T1000 (cell line): ENCODE results near the gene KMT5B.
A peak's percentile ranks its signal among the peaks of the same experiment; 100 is the strongest.
"Not testable (repeated sequence)": the region's sequence is repeated elsewhere in the genome, so short reads cannot be mapped to it uniquely, and the experiment has no call there.

Experiments
- DNase-seq: peaks from one replicate; lab custom pipeline; 2025; ENCODE audit warnings: mixed read lengths; lab: John Stamatoyannopoulos, UW

KMT5B gene

DNA sequence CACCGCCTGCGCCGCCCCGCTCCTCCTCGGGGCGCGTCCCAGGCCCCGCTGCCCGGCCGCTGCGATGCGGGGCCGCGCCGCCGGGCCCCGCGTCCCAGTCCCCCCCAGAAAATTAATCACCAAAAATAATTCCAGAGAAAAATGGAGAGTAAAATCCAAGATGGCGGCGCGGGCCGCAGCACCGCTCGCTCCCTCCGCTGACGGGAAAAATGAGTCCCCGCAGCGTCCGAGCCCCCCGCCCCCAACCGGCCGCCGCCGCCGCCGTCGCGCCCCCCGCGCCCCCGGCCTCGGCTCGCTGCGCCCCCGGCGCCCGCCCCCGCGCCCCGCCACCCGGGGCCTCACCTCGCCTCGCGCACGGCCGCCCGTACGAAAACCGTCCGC is at the start of gene KMT5B:
Gene KMT5B (minus strand): TSS at position 162 of the 381 bp plus-strand sequence. CDS start 23,220 bp downstream, outside the sequence.
- peak; percentile 62 for DNase-seq

DNA sequence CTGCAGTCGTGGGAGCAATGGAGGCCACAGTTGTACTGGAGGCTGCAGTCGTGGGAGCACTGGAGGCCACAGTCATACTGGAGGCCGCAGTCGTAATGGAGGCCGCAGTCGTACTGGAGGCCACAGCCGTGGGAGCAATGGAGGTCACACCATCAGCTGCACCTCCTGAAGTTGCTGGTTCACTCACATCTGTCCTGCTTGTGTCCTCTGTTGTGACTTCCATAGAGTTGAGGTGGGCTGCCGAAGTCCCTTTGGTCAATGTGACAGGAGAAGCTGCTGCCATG is 49.4 kb upstream of the KMT5B start:
- DNase-seq, result no peak

DNA sequence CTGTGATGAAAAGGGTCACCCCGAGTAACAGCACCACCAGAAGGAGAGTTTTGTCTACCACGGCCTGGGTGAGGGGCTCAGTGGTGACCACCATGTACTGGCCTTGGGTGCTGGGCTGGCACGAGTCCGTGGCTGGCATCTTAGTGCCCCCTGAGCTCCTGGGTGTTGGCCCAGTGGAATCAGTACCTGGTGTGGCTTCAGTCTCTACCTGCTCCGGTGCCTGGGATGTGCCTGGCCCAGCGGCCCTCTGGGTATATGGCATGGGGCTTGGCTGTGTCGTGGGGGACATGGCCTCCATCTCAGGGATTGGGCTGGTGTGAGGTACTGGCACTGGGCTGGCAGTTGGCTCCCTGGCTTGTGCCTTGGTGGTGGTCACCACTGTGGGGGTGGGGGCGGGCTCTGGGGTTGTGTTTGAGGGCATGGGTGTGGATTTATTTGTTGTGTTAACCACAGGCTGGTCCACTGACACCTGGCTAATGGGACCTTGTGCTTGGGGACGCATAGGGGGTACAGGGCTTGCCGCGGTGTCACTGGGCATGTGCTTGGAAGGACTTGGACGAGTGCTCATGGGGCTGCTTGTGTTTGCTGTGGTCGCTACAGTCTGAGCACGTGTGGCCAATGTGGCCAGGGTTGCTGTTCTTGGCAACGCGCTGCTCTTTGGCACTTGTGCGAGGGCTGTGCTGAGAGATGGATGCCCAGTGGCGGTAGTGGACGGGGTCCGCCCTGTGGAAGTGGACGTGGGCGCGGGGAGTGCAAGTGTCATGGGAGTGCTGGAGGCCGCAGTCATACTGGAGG is 48.9 kb upstream of the KMT5B start:
- no peak for DNase-seq

DNA sequence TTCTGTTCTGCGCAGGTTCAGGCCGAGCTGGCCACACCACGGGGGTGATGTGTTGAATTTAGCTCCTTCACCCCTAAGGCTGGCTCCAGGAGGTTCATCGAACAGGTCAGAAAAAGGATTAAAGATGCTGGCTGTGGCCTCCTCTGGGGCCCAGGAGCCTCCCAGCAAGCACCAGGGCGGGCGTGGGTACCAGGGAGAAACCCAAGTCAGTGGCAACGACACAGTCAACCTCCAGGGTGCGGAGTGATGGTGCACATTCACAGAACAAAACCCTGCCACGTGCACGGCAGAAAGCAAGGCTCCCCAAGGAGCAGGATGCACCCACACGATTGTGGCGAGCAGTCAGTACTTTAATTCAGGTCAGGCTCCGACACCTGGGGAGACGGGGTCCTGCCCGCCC is 47.9 kb upstream of the KMT5B start:
- no peak for DNase-seq

DNA sequence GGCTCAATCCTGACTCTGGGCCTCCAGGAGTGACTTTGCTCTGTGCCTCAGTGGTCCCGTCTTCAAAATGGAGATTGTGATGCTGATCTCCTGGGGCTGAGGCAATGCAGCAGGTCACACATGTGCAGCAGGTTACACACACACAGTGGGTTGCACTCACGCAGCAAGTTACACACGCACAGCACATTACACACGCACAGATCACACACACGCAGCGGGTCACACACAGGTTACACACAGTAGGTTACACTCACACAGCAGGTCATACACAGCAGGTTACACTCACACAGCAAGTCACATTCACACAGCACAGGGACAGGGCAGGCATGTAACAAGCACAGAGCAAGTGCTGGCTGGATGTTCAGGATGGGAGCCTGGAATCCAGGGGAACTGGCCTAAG is 47.4 kb upstream of the KMT5B start:
- no peak for DNase-seq

DNA sequence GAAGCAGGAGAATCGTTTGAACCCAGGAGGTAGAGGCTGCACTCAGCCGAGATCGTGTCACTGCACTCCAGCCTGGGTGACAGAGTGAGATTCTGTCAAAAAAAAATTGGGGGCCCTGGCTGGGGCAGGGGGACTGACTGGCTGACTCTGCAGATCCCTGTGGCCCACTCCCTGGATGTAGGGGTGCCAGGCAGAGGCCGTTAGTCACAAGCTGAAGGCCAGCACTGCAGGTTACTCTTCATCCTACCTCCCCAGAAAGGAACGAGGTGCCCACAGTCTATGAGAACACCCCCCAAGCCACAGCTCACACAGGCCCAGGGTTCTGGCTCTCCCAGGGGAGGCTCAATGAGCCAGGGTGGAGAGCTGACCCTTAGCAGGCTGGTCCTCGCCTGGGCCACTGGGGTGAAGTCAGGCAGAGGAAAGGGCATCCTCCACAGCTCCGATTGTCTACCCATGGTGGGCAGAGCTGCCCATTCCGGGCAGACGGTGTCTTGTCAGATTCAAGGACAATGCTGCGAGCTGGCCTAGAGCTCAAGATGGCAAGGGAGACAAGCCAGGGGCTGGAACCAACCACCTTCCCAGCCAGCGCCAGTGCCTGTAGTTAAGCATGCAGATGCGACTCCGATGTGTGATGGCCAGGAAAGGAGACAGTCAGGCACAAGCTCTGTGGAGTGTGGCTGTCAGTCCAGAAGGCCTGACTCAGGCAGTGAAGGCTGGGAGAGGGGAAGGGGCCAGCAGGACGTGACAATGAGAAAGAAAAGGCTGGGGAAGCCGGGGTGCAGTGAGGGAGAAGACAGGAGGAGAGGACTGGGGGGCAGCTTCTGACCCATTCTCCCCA is 46.2 kb upstream of the KMT5B start:
- no peak for DNase-seq

DNA sequence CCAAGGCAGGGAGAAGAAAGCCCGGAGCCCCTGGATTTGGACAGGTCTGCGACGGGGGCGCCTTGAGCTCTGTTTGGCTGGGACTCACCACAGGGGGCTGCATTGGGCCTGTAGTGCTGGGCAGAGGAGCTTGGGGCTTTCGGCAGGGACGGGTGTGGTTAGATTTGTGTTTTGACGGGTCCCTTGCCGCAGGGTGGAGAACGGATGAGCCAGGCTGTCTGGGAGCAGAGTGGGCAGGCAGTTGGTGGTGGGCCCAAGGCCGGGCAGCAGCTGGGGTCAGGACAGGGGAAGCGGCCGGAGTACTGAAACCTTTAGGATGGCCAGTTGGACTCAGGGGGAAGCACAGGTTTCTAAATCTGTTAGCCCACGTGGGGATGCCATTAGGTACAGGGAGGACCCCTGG is 45.3 kb upstream of the KMT5B start:
- no peak for DNase-seq

DNA sequence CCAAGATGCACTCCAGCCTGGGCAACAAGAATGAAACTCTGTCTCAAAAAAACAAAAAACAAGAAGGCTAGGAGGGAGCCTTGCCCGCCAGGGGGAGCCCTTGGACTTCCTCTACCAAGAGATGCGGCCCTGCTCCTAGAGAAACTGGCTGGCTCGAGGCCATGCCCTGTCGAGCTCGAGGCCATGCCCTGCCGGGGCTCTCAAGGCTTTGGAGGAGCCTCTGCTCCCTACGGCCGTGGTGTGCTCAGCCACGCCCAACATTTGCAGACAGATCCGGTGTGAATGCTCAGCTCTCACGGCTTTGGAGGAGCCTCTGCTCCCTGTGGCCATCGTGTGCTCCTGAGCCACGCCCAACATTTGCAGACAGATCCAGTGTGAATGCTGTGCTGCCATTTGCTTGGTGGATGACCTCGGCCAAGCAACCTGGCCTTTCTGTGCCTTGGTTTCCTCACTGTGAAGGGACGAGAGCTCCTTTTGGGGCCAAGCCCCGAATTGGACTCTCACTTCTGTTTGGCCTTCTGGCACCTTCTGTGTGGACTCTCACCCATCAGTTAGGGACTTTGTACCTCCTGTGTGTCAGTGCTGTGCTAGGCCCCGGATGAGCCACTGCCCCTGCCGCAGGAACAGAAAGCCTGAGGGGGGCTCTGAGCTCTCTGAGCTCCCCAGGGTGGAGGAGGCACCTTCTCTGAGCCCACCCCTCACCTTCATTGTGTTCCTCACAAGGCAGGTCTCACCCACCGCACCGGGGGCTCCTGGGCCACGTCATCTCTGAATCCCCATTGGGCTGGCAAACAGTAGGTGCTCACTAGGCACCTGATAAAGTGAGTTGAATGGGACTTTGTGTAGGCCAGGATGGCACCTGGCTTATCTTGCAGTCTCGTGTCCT is 44.6 kb upstream of the KMT5B start:
- DNase-seq, result peak; percentile 93

DNA sequence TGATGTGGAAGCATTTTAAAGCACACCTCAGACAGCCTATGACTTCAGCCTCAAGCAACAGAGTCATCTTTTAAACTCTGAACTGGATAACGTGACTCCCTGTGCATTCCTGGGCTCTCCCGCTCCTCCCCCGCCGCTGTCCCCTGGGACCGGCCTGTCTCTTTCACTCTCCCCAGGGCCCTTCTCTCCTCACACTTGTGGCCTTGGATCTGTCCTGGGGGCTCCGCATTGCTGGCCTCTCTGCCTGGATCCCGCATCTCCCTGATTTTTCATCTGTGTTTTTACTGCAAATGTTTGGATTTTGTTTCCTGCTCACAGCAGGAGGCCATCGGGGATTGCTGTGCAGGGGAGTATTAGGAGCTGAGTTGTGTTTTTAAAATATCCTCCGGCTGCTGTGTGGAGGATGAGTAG is 43.2 kb upstream of the KMT5B start:
- peak; percentile 73 for DNase-seq

DNA sequence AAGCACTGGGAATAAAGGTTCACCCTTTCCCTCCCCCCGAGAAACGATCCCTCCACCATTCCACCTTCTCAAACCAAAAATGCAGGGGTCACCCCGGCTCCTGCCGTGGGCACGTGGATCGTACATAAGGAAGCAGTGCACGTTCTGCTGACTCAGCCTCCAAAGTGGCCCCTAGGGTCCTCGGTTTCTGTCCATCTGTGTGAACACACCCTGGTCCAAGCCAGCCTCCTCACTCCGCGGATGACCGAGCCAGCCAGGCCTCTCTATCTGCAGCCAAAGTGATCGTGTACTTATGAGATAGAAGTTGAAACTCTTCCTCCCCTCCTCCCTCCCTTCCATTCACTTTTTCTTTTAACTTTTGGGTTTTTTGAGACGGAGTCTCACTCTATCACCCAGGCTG is 42.4 kb upstream of the KMT5B start:
- DNase-seq, result no peak

DNA sequence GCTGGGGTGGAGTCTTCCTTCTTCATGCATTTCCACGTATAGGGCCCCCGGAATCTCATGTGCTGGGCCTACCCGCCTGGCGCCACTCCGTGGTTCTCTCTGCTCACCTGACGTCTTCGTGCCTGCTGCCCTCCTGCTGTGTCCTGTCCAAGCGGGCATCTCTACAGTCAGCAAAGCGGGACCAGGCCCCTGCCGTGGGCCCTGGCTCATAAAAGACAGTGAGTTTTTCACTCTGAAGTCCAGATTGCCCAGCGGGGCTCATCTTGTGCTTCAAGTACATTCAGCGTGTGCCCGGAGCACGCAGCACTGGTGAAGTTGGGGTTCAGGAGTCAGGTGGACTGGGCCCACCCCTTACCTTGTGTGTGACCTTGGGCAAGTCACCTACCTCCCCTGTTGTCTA is 41.3 kb upstream of the KMT5B start:
- no peak for DNase-seq

DNA sequence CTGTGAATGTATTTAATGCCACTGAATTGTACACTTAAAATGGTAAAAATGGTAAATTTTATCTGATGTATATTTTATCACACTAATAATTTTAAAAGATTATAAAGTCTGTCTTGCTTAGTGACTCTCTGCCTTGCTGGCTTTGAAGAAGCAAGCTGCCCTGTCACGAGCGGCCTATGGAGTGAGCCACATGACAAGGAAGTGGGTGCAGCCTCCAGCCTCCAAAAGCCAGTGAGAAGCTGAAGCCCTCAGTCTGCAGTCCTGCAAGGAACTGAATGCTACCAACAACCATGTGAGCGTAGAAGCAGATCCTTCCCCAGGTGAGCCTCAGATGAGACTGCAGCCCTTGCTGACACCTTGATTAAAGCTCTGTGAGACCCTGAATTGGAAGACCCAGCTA is 38.7 kb upstream of the KMT5B start:
- DNase-seq, result no peak

DNA sequence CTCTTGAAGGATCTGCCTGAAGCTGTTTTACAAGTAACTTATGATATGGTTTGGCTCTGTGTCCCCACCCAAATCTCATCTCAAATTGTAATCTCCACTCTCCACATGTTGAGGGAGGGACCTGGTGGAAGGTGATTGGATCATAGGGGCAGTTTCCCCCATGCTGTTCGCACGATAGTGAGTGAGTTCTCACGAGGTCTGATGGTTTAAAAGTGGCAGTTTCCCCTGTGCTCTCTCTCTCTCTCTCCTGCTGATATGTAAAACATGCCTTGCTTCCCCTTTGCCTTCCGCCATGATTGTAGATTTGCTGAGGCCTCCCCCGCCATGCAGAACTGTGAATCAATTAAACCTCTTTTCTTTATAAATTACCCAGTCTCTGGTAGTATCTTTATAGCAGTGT is 31.8 kb upstream of the KMT5B start:
- DNase-seq, result not testable (repeated sequence)

DNA sequence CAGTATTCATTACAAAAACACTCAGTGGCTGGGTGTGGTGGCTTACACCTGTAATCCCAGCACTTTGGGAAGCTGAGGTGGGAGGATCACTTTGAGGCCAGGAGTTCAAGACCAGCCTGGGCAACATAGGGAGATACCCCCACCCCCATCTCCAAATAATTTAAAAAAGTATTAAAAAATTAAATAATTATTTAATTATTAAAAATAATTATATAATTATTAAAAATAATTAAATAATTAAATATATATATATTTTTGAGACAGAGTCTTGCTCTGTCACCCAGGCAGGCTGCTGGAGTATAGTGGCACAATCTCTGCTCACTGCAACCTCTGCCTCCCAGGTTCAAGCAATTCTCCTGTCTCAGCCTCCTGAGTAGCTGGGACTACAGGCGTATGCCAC is 30.8 kb upstream of the KMT5B start:
- not testable (repeated sequence) for DNase-seq

DNA sequence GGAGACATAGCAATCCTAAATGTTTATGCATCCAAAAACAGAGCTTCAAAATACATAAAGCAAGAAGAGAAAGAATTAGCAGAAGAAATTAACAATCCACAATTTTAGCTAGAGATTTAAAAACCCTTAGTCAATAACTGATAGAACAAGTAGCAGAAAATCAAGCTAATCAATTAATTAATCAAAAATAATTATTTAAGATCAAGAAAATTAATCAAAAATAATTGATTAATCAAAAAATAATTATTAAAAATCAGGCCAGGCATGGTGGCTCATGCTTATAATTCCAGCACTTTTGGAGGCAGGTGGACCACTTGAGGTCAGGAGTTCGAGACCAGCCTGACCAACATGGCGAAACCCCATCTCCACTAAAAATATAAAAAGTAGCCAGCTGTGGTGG is 29.5 kb upstream of the KMT5B start:
- no peak for DNase-seq

DNA sequence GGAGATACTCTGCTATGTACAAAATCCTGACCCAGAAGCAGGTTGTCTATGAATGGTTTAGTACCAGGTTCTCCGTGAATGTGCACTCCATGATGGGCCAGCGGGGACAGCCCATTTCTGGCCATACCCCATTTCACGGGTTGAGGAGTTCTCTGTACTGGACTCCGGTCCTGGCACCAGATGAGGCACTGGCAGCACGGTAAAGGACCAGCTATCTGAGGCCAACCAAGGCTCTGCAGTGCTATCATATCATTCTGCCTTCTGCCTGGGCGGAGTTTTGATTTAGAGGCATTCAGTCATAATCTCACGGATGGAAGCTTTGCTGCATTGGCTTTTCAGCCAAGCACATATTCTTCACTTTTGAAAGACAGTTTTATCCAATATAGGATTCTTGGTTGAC is 18.5 kb upstream of the KMT5B start:
- DNase-seq, result no peak

DNA sequence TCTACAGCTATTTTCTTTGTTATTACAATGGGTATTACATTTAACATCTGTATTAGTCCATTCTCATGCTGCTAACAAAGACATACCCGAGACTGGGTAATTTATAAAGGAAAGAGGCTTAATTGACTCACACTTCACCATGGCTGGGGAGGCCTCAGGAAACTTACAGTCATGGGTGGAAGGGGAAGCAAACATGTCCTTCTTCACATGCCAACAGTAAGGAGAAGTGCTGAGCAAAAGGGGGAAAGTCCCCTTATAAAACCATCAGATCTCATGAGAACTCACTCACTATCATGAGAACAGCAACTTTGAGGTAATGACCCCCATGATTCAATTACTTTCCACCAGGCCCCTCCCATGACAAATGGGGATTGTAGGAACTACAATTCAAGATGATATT is 16.5 kb upstream of the KMT5B start:
- DNase-seq, result no peak

DNA sequence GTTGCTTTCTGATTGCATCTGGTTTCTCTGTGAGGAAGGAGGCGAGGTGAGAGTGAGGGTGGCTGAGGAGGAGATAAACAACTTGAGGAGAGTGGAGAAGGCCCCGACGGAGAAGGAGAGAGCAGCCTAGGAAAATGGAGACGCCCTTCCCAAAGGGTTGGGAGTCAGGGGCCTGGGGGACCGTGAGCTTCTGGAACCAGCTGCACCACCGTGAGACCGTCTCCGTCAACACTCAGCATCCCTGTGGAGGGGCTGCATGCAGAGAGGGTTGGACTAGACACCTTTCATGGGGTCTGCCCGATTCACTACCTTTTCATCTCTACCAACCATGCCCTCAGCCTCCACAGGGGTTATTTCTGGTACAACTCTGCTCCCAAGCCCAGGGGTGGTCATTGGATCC is 13.3 kb upstream of the KMT5B start:
- no peak for DNase-seq

DNA sequence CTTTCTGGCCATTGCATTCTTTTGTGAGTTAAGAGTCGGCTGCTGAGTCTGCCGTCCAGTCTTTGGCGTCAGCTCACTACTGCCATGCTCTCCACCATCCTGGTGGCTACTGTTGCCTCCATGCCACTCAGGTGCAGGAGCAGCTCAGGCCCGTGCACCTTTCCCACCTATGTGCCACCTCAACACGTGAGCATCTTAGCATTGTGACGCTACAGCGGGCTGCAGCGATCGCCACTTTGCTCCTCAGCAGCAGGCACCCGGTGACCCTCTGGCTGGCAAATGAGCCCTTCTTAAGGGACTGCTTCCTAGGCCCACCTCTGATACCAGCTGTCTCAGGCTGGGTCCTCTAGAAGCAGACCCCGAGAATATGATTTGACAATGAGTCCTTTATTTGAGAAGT is 11.5 kb upstream of the KMT5B start:
- no peak for DNase-seq

DNA sequence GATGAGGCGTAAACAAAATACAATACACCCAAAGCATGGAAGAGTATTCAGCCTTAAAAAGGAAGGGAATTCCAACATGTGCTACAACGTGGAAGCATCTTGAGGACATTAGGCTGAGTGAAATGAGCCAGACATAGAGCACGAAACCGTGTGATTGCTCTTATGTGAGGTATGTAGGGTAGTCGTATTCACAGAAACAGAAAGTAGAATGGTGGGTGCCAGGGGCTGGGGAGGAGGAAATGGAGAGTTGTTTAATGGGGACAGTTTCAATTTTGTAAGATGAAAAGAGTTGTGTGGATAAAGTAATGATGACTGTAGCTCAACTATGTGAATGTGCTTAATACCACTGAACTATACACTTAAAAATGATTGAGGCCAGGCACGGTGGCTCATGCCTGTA is 10.2 kb upstream of the KMT5B start:
- DNase-seq, result no peak

DNA sequence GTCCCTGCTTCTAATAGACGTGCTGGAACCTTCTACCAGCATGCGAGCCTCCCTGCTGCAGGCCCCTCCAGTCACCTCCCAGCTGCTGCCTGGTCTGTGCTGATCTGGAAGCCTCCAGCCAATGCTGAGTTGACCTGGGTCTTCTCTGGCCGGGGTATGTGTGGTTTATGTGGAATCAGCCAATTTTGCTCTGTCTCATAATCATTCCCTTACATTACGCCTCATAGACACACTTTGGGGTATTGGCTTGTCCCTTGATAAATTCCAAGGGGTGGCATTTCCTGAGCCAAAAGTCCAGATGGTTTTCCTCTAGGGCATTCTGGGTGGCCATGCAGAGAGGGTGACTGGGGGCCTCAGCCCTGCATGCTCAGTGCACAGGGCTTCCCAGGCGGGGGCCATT is 8.3 kb upstream of the KMT5B start:
- no peak for DNase-seq

DNA sequence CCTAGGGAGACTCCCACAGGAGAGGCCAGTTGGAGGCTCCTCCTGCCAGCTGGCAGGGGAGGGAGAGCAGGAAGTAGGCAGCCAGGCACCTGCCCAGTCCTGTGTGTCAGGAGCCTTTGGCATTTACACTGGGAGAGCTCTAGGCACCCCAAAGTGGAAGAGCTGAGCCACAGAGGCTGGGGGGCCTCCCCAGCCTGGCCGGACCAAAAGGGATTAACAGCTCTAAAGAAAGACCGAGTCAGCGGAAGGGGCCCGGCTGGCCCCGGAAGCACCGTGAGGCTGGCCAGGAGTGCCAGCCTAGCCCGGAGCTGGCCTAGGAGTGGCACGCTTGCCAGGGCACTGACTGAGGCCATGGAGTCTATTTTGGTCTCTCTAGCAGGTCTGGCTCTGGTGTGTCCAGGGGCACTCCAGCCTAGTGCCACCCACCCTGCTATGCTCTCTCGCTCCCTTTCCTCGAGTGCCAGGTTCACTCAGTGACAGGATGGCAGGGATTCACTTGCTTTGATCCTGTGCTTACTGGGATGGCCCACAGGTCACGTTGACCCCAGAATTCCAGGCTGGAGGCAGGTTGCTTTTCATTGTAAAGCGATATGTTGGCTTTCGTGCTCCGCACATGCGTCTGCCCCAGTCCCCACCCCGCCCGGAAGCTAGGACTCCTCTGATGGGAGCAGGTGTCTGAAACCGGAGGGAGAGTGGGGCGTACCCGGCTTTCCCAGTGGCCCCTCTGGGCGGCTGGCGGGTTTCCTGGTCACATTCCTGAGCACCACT is 3.3 kb upstream of the KMT5B start:
- DNase-seq, result no peak
